ENCODE measurements around the gene STUB1. TPM values are rescaled to one million over a fixed set of nuclear protein-coding genes. Genes with fewer than 3 reads are reported as not detected.

STUB1 gene
- total RNA-seq, 1 experiment from 2014 or later, result 102 TPM

DNA sequence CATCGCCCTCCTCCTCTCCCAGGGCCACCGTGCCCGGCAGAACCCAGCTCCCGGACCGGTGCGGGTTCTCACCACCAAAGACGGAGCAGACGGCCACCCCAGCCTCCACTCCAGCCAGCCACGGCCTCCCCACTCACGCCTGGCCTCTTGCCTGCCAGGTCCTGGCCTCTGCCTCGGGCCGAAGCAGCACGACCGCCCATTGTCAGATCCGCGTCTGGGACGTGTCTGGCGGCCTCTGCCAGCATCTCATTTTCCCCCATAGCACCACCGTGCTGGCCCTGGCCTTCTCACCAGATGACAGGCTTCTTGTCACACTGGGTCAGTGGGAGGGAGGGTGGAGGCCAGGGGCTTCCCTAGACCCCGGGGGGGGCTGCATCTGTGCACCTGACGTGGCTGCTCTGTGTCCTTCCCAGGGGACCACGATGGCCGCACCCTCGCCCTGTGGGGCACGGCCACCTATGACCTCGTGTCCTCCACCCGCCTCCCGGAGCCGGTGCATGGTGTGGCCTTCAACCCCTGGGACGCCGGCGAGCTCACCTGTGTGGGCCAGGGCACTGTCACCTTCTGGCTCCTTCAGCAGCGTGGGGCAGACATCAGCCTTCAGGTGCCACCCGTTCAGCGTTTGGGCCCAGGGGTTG, 18.9 kb upstream of the STUB1 start:
- Histone ChIP-seq H2BK5ac (ENCODE audit: insufficient read length, low read length) (no peak overlapping the region), H2AFZ (ENCODE audit: low read length) (no peak overlapping the region), H3K4me1 (ENCODE audit: insufficient read depth, low read length) (no peaks in the 10 kb centered on the region; the same call in 1 of the 2 replicates), H3K9me3 (ENCODE audit: control insufficient read depth, low read depth, low read length) (no peaks in the 10 kb centered on the region), H2BK12ac (ENCODE audit: insufficient read length, low read depth, low read length) (no peak overlapping the region), H3K18ac (ENCODE audit: insufficient read length, low read depth, low read length) (peak overlapping the region; percentile 50), H2BK120ac (ENCODE audit: low read depth, low read length, poor library complexity, severe bottlenecking) (no peak overlapping the region), H3K9ac (ENCODE audit: extremely low read depth, insufficient read length, low read length) (no peak overlapping the region), H3K4me2 (ENCODE audit: insufficient read depth, insufficient read length, low read length) (no peak overlapping the region), H3T11ph (ENCODE audit: low read length) (no peak overlapping the region), H3K56ac (ENCODE audit: insufficient read length, low read depth, low read length) (no peak overlapping the region), H3K27me3 (ENCODE audit: insufficient read depth, low read length) (no peaks in the 10 kb centered on the region), H2AK5ac (ENCODE audit: insufficient read length, low read length) (no peak overlapping the region), H3K23ac (ENCODE audit: insufficient read length, low read depth, low read length) (no peak overlapping the region), H3K79me2 (ENCODE audit: insufficient read depth, low read length) (no peaks in the 10 kb centered on the region), H2BK20ac (ENCODE audit: low read depth, low read length, poor library complexity, severe bottlenecking) (no peak overlapping the region), H3K14ac (ENCODE audit: insufficient read depth, low read length) (no peak overlapping the region), H3K27ac (ENCODE audit: insufficient read length, low read depth, low read length) (no peak overlapping the region), H3K79me1 (ENCODE audit: insufficient read depth, low read depth, low read length, poor library complexity, severe bottlenecking) (no peaks in the 10 kb centered on the region), H3K4ac (ENCODE audit: low read depth, low read length) (no peak overlapping the region), H3K23me2 (ENCODE audit: insufficient read length, low read depth, low read length, poor library complexity, severe bottlenecking) (no peaks in the 10 kb centered on the region), H2BK15ac (ENCODE audit: low read depth, low read length) (peak overlapping the region; percentile 46), H4K91ac (ENCODE audit: insufficient read length, low read depth, low read length) (no peak overlapping the region), H4K5ac (ENCODE audit: insufficient read length, low read depth, low read length) (no peak overlapping the region), H4K8ac (replicated peaks; ENCODE audit: insufficient read length, low read depth, low read length) (no peak overlapping the region), H4K20me1 (ENCODE audit: control insufficient read depth, insufficient read depth, insufficient read length) (no peaks in the 10 kb centered on the region)
- Mint-ChIP-seq H3K4me3 (peak overlapping the region in 1 of 2 experiments; percentile 62; a peak in 2 of 5 replicates), H3K36me3 (ENCODE audit: insufficient read depth in 1 of 3, low read depth in 3 of 3) (peaks cover 2 to 13% (median 8%) of the 10 kb centered on the region in 3 experiments; a peak in 5 of 7 replicates), H3K27me3 (ENCODE audit: low read depth) (no peaks in the 10 kb centered on the region), H3K27ac (peak overlapping the region in 1 of 3 experiments; percentile 20; a peak in 1 of 7 replicates), H3K4me1 (peaks cover 0 to 5% of the 10 kb centered on the region in 2 experiments; a peak in 2 of 4 replicates), H3K9me3 (no peaks in the 10 kb centered on the region)
- TF ChIP-seq, protein P1, sequence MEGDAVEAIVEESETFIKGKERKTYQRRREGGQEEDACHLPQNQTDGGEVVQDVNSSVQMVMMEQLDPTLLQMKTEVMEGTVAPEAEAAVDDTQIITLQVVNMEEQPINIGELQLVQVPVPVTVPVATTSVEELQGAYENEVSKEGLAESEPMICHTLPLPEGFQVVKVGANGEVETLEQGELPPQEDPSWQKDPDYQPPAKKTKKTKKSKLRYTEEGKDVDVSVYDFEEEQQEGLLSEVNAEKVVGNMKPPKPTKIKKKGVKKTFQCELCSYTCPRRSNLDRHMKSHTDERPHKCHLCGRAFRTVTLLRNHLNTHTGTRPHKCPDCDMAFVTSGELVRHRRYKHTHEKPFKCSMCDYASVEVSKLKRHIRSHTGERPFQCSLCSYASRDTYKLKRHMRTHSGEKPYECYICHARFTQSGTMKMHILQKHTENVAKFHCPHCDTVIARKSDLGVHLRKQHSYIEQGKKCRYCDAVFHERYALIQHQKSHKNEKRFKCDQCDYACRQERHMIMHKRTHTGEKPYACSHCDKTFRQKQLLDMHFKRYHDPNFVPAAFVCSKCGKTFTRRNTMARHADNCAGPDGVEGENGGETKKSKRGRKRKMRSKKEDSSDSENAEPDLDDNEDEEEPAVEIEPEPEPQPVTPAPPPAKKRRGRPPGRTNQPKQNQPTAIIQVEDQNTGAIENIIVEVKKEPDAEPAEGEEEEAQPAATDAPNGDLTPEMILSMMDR (conservative IDR thresholded peaks at IDR 0.05), result no peak
- DNase-seq, result no peak
- WGBS (ENCODE audit: extremely low coverage, insufficient read length, low lambda C conversion rate), result no CpG with 5 or more reads among the region's 35 CpGs

All from H9 (cell line).